SW 1271 (cell line): ENCODE results near the gene CAPN14.
"Not testable (repeated sequence)": the region's sequence is repeated elsewhere in the genome, so short reads cannot be mapped to it uniquely, and the experiment has no call there.

ENCODE experiments used
- DNase-seq, 2 experiments: peaks; one replicate each; lab custom pipeline; 2025; lab: John Stamatoyannopoulos, UW

CAPN14 gene

GRCh38 chr2:31197166-31197565 lies 20.1 kb downstream of the CAPN14 start:
- no peak for DNase-seq

- no peak for DNase-seq
These were observed 20.7 kb downstream of the CAPN14 start for GRCh38 chr2:31196622-31197021.

GRCh38 chr2:31193806-31194205 lies 23.5 kb downstream of the CAPN14 start:
- no peak for DNase-seq

- DNase-seq: no peak
These were observed 24.4 kb downstream of the CAPN14 start for GRCh38 chr2:31192851-31193392.

GRCh38 chr2:31192396-31192795 lies 24.9 kb downstream of the CAPN14 start:
- DNase-seq: no peak

GRCh38 chr2:31191931-31192330 lies 25.4 kb downstream of the CAPN14 start:
- DNase-seq: no peak

- DNase-seq: no peak
These were observed 27.1 kb downstream of the CAPN14 start for GRCh38 chr2:31190188-31190587.

GRCh38 chr2:31189141-31189540 lies 28.2 kb downstream of the CAPN14 start:
- no peak for DNase-seq

- no peak for DNase-seq
These were observed 29.2 kb downstream of the CAPN14 start for GRCh38 chr2:31188131-31188530.

- DNase-seq: no peak
These were observed 30.1 kb downstream of the CAPN14 start for GRCh38 chr2:31187166-31187565.

GRCh38 chr2:31183973-31184372 lies 33.3 kb downstream of the CAPN14 start:
- not testable (repeated sequence) for DNase-seq

GRCh38 chr2:31176742-31177141 lies 40.6 kb downstream of the CAPN14 start:
- no peak for DNase-seq

GRCh38 chr2:31171142-31171541 lies 46.2 kb downstream of the CAPN14 start:
- no peak for DNase-seq

- DNase-seq: peak in 1 of 2 experiments; percentile 74
These were observed 47.1 kb downstream of the CAPN14 start for GRCh38 chr2:31170071-31170698.

GRCh38 chr2:31168291-31168690 lies 49.0 kb downstream of the CAPN14 start:
- DNase-seq: no peak

GRCh38 chr2:31166925-31167324 lies 50.4 kb downstream of the CAPN14 start:
- DNase-seq: no peak

GRCh38 chr2:31163011-31163539 lies 54.2 kb downstream of the CAPN14 start:
- no peak for DNase-seq

- DNase-seq: no peak
These were observed 55.7 kb downstream of the CAPN14 start for GRCh38 chr2:31161637-31162036.

GRCh38 chr2:31151501-31151900 lies 65.8 kb downstream of the CAPN14 start:
- peak in 1 of 2 experiments; percentile 15 for DNase-seq

GRCh38 chr2:31150120-31150670 lies 67.1 kb downstream of the CAPN14 start:
- no peak for DNase-seq

- DNase-seq: no peak
These were observed 68.8 kb downstream of the CAPN14 start for GRCh38 chr2:31148514-31148913.

GRCh38 chr2:31147645-31148044 lies 69.7 kb downstream of the CAPN14 start:
- no peak for DNase-seq

- no peak for DNase-seq
These were observed 75.2 kb downstream of the CAPN14 start for GRCh38 chr2:31142110-31142509.
